Stimulated activated CD8-positive, alpha-beta memory T cell treated with anti-CD3 and anti-CD28 coated beads, Interleukin-12 subunit alpha, Interleukin-12 subunit beta, amount 100 ng/mL, for 24 hours (primary cell): ENCODE measurements around the gene TFAP2D.
A peak's percentile ranks its signal among the peaks of the same experiment; 100 is the strongest.

Source experiments
- DNase-seq: peaks from one replicate; pipeline ENCODE4 v3.0.0-alpha.2; 2020; ENCODE audit errors: extremely low read depth

The TFAP2D gene

DNA sequence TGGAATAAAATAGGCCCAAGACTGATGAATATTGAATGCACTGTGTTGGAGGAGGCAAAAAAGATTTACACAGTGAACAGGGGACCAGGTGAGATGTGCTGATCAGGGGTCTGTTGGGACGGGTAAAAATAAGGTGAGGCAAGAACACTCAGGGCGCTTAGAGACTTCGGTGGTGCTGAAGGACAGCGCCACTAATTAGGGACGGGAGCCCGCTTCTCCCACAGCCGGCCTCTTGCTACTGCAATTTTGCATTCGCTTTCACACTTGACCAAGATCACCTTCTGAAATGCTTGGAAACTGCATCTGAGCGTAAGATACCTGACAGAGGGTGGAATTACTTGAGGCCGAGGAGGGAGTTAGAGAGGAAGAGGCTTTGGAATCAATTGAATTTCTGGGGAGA lies 7.3 kb downstream of the TFAP2D start:
- DNase-seq, result no peak

DNA sequence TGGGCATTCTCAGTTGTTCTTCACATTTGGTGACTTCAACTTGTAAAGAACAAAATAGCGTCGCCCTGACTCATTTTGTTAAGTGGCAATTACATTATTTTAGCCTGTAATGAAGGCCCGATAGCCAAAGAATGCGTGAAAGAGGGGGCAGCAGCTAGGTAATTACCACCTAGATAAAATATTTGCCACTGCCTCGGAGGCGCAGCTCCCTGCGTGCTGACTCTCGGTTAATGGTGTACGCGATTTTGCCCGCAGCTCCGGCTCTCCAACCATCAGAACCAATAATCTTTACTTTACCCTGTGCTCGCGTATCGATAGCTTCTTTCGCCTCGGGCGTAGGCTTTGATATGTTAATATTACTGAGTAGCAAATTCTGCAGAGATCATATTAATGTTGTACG lies 8.7 kb downstream of the TFAP2D start:
- DNase-seq, result no peak

DNA sequence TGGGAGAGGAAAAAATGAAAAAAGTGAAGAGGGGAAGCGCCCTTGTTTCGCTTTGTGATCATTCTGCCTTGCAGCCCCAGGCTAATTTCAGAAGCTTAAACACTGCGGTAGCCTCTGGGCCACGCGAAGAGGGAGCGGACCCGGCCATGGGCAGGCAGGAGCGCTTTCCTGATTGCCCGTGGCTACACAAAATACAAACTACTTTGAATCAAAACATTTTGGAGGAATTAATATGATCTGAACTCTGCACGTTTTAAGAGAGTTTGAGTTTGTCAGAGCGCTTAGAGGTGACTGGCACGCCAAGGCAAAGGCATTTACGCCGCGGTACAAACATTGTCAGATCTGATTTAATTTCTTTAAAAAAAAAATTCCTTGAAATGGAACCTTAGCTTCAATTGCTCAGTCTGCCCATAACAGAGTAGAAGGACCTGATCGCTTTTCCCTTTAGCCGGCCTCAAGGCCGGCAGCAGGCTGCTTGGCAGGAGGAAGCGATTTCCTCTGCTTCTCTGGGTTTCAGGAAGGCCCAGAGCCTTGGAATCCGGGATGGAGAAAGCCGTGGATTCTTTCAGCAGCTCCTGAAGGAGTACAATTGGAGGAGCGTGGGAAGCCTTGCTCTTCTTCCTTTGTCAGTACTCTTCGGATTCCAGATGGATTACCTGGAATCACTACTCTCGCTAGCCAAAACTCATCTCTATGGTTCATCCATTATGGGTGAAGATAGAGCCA lies 9.7 kb downstream of the TFAP2D start:
- no peak for DNase-seq

DNA sequence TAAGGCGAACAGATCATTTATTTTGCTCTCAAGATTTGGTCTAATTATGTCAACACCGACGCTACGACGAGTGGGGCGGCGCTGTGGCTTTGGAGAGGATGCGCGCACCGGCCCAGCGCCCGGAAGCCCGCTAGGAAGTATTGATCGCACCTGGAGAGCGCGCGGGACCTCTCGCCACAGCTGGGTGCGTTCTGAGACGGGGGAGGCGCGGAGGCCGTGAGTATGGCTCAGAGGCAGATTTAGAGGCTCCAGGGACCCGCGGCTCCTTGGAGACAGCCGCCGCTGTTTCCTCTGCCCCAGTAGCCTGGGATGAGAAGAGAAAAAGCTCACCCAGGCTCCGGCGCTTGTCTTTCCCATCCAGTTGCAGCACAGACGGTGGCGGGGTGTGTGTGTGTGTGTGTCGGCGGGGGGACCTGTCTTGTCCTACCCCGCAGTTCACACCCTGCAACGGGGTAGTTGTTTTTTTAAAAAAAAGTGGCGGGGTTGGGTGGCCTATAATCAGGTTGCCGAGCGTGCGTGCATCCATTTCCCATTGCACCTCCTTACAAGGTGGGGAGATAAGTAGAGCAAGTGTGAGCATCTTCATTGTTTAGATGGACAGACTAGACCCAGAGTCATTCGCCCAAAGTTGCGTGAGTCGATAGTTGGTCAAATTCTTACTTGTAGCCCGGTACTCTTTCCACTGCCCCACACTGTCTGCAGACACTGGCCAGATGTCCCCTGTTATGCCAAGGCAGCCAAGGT lies 11.2 kb downstream of the TFAP2D start:
- no peak for DNase-seq

DNA sequence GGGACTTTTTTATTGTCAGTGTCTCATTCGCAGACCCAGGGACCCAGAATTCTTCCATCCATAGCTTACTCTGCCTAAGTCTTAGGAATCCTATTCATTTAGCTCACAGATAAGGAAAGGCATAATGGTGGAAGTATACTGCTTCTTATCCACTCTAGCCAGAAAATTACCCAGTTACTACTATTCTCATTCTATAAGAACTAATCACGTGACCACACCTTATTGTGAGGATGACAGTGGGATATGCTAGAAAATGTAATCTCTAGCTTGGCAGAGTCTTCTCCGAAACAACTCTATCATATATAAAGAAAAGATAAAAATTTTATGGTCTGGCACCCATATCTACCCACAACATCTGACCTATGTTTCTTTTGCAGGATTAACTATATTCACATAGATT lies 21.2 kb downstream of the TFAP2D start:
- no peak for DNase-seq

DNA sequence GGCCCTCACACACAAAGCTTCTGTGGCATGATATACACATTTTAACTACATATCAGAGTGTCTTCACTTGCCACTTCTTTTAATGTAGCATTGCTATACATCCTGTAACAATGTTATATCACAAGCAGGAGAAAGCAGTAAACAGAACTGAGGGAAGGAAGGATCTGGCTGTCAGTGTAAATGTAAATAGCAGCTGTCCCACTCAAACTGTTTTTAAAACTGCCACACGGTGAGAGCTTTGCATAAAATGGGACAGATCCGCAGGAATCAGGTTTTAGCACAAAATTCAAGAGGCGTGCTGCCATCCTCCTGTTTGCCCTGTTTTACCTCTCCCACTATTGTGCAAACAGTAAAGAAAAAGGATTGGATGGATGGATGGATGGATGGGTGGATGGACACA lies 28.8 kb downstream of the TFAP2D start:
- DNase-seq, result no peak

DNA sequence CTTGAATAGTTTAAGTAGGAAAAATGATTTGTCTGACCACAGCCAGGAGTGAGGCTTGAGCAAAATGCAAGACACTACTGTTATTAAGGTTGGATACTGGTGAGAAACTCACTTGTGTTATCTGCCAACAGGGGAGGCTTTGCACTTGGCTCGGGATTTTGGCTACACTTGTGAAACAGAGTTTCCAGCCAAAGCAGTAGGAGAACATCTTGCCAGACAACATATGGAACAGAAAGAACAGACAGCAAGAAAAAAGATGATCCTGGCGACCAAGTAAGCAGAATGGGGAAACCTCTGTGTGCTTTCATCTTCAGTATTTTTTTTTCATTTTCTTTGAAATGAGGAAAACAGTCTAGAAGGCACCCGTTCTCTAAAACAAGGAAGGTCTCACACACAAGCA lies 31.6 kb downstream of the TFAP2D start:
- no peak for DNase-seq

DNA sequence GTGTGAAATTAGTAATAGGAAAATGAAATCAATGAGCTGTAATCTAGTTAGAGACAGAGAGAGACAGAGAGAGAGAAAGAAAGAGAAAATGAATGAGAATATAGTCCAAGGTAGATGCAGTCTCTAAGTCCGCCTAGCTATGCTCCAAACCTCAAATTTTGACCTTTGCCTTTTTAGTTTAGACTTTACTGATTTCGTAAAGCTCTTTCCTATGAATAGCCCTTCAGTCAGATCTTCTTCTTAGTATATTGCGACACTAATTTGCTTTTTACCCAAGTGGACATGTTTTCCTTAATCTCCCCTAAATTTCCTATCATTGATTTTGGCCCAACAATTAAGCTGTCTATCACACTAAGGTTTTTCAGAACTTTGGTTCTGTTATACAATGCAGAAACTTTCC lies 49.5 kb downstream of the TFAP2D start:
- no peak for DNase-seq

DNA sequence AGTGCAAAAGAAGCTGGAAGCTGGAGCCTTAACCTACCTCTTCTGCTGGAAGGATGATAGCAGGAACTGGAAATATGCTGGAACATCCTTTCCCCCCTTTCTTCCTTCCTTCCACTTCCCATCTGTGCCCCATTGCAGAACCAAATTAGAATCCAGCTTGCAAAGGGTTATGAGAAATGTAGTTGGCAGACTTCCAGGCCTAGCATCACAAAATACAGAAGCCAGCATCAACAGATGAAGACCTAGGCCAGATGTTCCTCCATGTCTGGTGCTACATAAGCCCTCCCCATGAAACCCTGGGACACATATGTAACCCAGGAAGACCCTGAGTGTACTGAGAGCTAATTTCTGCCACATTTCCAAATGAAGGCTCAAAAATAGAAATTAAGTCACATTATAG lies 65.4 kb downstream of the TFAP2D start:
- no peak for DNase-seq

DNA sequence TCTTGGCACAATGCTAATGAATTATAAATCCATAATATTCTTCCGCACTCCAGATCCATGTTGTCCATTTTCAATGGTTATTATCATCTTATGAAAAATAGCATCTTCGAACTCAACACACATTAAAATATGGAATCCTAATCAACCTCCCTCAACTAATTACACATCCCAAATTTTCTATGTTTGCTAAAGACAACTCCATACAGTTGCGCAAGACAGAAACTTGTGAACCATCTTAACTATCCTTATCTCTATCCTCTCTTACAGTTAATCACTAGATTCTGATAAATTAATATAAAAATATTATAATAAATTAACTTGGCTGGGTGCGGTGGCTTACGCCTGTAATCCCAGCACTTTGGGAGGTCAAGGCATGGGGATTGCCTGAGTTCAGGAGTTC lies 67.1 kb downstream of the TFAP2D start:
- DNase-seq, result no peak

DNA sequence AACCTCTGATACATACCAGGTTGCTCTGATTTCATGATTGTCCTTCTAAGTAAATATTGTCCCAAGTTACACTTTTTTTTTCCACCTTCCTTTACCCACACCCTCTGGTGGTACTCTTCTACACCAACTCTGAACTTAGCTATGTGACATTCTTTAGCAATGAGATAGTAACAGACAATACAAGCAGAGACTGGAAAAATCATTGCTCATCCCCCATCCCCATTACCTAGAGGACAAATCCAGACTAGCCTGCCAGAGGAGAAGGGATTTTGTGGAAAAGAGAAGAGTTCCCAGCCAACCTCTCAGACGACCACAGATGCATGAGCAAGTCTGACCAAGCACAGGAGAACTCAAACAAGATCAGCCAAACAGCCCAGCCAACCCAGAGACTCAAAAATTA lies 72.6 kb downstream of the TFAP2D start:
- no peak for DNase-seq

DNA sequence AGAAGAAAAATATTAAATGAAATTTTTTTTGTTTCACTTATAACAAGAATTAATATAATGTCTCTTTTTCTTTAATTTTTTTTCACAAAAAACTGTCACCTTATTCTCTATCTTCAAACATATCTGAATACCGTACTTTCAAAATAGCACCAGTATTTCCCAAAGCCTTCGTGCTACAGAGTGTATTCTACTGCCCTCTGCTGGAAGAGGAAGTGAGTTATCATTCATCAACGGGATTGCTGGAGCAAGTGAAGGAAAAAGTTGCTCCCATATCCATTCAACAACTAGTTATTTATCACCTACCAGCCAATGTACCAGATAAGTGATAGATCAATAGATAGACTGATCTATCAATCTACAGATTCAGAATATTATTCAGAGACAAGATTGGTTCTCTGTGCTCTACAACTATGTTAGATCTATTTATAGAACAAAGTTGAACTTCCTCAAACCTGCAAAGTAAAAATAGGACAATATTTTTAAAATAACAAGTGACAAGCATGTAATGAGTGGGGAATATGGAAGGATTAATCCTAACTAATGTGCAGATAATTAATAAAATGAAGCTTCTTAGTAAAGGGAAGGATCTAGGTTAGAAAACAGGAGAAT lies 78.7 kb downstream of the TFAP2D start:
- DNase-seq, result no peak

DNA sequence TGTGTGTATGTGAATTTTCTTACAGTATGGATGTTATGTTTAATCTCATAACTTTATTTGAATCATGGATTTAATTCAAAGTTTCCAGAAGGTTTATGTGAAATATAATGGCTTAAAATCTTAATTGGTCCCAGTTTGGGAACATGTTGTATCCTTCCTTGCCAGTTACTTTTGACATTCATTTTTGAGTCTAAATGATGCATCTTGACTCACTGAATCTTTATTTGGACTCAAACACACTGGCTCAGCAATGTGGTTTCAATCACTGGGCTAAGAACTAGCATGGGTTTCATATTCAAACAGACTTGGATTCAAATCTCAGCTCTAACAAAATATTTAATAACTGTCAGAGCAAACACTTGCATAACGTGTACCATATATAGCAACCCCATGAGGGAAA lies 79.4 kb downstream of the TFAP2D start:
- no peak for DNase-seq

DNA sequence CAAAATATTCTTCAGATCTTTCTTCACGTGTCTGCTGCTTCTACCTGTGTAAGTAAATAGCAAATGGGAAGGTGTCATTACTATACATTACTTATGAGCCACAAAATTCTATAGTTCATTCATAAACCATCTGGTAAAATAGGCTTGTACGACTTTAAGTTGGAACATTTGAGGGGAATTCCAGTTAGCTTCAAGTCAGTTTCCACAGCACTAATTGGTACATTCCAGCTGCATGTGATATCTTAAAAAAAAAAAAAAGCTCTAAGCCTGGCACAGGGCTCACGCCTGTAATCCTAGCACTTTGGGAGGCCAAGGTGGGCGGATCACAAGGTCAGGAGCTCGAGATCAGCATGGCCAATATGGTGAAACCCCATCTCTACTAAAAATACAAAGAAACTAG lies 82.2 kb downstream of the TFAP2D start:
- no peak for DNase-seq

DNA sequence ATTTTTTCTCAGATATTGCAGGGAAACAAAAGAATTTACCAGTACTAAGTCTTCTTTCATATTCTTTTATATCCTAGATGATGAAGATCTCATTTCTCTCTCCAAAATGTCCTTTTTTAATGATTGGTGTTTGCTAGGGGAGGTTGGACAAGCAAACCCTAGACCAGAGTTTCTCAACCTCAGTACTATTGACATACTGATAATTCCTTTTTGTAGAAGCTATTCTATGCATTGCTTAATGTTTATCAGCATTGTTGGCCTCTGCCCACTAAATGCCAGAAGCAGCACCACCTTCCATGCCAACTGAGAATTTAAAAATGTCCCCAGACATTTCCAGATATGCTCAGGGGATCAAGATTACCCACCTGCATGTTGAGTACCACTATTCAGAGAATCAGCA lies 91.0 kb downstream of the TFAP2D start:
- no peak for DNase-seq

DNA sequence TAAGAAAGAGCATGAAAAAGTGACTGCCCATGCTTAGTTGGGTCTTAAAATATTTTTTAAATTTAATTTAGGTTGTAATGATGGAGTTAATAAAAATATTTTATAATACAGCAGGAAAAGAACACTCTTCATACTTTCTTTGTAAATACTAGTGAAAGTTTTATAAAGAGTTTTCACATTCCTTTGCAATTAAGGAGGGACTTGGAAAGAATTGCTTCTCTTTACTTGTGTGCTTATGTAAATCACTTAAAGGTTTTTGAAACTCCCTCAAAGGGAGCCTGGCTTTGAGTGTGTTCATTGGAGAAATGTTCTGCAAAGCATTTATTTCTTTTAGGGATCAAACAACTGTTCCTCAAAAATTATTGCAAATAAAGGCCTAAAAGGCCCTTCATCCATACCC lies 93.7 kb downstream of the TFAP2D start:
- DNase-seq, result no peak

DNA sequence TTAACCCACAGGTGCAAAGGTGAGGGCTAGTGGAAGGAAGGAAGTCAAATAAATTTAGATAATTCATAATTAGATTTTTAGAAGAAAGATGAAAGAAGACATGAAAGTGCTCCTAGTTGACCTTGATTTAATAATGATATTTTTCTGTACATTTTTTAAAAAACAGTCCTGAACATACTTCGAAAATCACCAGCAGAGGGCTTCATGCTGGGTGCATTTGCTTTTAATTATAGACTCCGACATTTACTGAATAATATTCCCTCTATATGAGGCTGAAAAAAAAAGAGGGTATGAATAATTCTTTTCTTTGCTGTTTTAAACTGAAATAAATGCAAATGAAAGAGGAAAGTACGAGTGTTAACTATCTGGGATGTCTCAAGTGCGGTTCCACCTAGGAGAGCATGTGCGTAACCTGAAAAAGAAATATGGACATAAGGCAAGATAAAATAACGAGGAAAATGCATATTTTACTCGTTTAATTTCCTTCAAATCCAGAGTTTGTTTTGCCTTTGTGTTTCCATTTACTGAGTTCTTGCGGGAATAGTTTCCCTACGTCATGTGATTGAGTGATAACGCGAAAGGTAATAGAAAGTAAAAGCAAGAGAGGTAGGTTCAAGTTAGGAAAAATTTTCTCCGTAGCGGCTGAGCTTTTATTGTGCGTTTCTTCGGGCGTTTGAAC lies 102.2 kb downstream of the TFAP2D start:
- DNase-seq, result no peak

DNA sequence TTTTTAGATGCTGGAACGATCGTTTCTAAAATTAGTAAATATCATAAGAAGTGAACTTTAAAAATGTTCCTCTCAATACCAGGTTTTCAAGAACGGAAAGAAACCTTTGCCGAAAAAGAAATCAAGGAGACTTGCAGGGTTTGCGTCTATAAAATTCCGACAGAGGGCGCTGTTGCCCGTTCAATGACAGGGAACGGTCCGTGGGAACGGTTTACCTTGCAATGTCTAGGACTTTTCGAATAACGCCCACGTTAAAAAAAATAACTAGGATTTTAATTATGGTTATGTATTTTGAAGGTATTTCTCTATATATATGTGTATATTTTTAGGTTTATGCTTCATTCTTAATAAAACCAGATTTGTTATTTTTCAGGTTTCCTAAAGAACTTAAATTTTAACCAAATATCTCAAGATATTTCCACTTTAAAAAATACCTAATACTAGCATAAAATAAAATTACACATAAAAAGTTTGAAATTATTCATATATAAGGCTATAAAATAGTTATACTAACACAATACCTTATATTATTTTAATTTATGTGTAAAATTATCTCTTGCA lies 102.9 kb downstream of the TFAP2D start:
- DNase-seq, result peak; percentile 15

DNA sequence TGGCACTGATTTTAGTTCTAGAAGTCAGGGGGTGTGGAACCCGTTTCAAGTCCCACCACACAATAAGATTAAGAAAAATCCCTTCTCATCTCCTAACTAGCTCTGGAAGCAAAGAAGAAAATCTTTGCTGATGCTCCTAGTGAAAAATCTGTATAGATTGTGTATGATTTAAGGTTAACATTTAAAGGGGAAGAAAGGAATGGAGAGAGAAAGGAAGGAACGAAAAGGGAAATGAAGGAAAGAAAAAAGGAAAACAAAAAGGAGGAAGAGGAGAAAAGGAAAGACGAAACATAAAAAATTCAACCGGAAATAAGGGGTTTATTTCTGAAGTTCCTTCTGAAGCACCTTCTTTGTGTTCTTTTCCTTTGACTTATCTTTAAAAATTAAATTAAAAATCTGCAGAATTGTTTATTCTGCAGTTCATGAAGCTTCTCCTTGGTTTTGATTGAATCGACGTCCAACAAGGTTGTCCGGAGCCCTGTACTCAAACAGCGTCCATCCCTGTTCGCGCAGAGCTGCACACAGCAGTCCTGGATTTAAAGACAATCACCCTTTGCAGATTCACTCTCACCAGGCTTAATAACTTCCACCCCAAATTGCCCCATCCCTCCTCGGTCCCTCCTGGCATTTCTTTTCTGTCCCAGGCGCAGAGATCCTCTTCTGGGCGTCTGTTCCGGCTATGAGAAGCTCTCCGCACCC lies 103.8 kb downstream of the TFAP2D start:
- DNase-seq, result no peak

DNA sequence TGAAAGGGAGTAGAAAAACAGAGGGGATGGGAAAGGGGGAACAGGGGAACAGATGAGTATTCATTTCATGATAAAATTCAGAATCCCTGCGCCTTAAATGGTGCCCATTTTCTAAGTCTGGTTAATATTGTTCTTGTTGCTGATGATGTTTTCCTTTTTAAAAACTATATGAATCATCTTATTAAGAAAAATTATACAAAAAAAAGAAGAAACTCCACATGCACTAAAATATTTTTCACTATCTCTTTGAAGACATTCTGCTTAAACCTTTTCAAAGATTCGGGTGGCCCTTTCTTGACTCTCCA lies 104.3 kb downstream of the TFAP2D start:
- DNase-seq, result no peak

DNA sequence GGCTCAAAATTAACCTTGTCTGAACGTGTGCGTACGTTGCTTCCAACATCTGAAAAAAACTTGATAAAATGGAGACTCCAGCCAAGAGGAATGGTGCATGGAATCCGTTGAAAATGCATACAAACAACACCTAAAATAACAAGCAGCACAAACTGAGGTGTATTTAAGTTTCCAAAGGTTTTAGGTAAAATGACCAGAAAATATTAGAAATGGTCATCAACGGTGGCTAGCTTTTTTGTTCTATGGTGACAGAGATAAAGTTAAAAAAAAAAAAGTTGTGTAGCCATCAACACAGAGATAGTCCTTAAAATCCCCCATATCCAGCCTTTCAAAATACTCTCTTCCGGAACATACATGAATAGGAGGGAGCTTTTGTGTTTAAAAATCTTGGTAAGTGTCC lies 104.7 kb downstream of the TFAP2D start:
- no peak for DNase-seq

DNA sequence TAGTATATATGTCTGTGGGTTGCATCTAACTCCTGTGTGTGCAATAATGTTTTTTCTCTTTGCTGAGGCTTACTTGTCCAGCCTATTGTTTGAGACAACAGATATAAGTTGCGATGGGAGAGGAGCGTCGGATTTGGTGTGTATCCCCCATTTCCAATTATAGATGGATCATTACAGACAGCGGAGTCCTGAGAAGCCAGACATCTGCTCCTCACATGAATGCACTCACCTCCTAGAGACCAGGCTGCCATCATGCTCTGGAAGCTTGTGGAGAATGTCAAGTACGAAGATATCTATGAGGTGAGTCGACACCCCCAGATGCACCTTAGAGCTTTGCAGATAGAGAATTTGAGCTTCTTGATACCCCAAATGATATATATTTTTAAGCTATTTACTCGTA lies 105.3 kb downstream of the TFAP2D start, which contains the start of gene TFAP2B:
TSS of gene TFAP2B (plus strand) at position 199 of the 400 bp plus-strand sequence. CDS start at position 220, 21 bp downstream.
- no peak for DNase-seq
